ENCODE results near the gene SLC49A3.

GRCh38 chr4:718460-718859, 29.5 kb upstream of the SLC49A3 start:
- TF ChIP-seq CTCF (IDR thresholded peaks at IDR 0.05; ENCODE audit: insufficient read depth, low read depth, low read length) (no peak), EZH2 (IDR thresholded peaks at IDR 0.05; ENCODE audit: insufficient read depth, low read length) (no peak)
